SK-N-SH (cell line): Measurements from ENCODE around the gene SEC16A. TPM values are rescaled to one million over a fixed set of nuclear protein-coding genes. Genes with fewer than 3 reads are reported as not detected.

ENCODE experiments used
- CTCF ChIA-PET: fragments of 300-600, 350-600 bp; formaldehyde crosslinking; extraction: SDS; loops from one replicate; lab custom pipeline; 2021; lab: Yijun Ruan, JAX
- POLR2A ChIA-PET: fragments of 350-600 bp; sonication (Branson Sonifier 250); formaldehyde crosslinking; extraction: SDS; loops from one replicate; lab custom pipeline; 2020; ENCODE audit warnings: antibody characterized with exemption, inconsistent platforms; lab: Yijun Ruan, JAX
- DNase-seq: peaks from one replicate; pipeline ENCODE4 v3.0.0; 2012
- H2AFZ ChIP-seq: fragments of 200-600 bp; sonication (generic); 2 replicates; pipeline ENCODE4 v1.8.1; 2016; ENCODE audit warnings: antibody characterized with exemption, mild to moderate bottlenecking, low read depth
- H3F3A ChIP-seq: fragments of 200-600 bp; sonication (generic); replicated peaks from 2 replicates; pipeline ENCODE3; 2016; ENCODE audit warnings: antibody characterized with exemption, mild to moderate bottlenecking; ENCODE audit not compliant: insufficient read depth
- H3K27ac ChIP-seq, 2 experiments: fragments of 200-500 bp in 1 of 2; fragments of 200-600 bp in 1 of 2; sonication (Bioruptor generic) in 1 of 2; sonication (generic), shearing (Covaris generic) in 1 of 2; 2 replicates each; pipeline versions ENCODE4 v1.5.1 to v1.6.1; 2014 to 2016; ENCODE audit warnings: low read depth in 2 of 2, inconsistent platforms in 1 of 2, low read length in 1 of 2, mild to moderate bottlenecking in 1 of 2, mixed read lengths in 1 of 2
- H3K27me3 ChIP-seq: fragments of 200-600 bp; sonication (generic), shearing (Covaris generic); 2 replicates; pipeline ENCODE4 v1.6.1; 2016; ENCODE audit warnings: mixed run types; ENCODE audit not compliant: insufficient read depth
- H3K36me3 ChIP-seq, 2 experiments: fragments of 200-500 bp in 1 of 2; fragments of 200-600 bp in 1 of 2; sonication (Bioruptor generic) in 1 of 2; sonication (generic) in 1 of 2; replicated peaks in 1 of 2; 2 replicates each; pipeline versions ENCODE3 to v1.5.1; 2014 to 2016; ENCODE audit warnings: low read length in 1 of 2, mild to moderate bottlenecking in 1 of 2; ENCODE audit not compliant: insufficient read depth in 2 of 2, control insufficient read depth in 1 of 2
- H3K4me1 ChIP-seq, 2 experiments: fragments of 200-500 bp in 1 of 2; fragments of 200-600 bp in 1 of 2; sonication (Bioruptor generic) in 1 of 2; sonication (generic), shearing (Covaris generic) in 1 of 2; 2 replicates each; pipeline versions ENCODE4 v1.5.1 to v1.6.1; 2014 to 2016; ENCODE audit warnings: low read depth in 1 of 2, low read length in 1 of 2, mixed run types in 1 of 2; ENCODE audit not compliant: insufficient read depth in 2 of 2, control insufficient read depth in 1 of 2
- H3K4me2 ChIP-seq: fragments of 200-600 bp; sonication (generic), shearing (Covaris generic); 2 replicates; pipeline ENCODE4 v1.6.1; 2017; ENCODE audit warnings: mixed run types
- H3K4me3 ChIP-seq, 2 experiments: fragments of 200-500 bp in 1 of 2; fragments of 200-600 bp in 1 of 2; sonication (Bioruptor generic) in 1 of 2; sonication (generic), shearing (Covaris generic) in 1 of 2; 2 replicates each; pipeline versions ENCODE4 v1.5.1 to v1.8.1; 2014 to 2016; ENCODE audit warnings: low read depth in 2 of 2, inconsistent platforms in 1 of 2, low read length in 1 of 2, mild to moderate bottlenecking in 1 of 2, mixed read lengths in 1 of 2, moderate library complexity in 1 of 2
- H3K79me2 ChIP-seq: fragments of 200-600 bp; sonication (generic); 2 replicates; pipeline ENCODE4 v1.8.1; 2017; ENCODE audit warnings: mild to moderate bottlenecking; ENCODE audit not compliant: insufficient read depth
- H3K9ac ChIP-seq: fragments of 200-600 bp; sonication (generic); 2 replicates; pipeline ENCODE4 v1.6.1; 2017; ENCODE audit warnings: mixed run types
- H3K9me2 ChIP-seq: fragments of 200-600 bp; sonication (generic); 2 replicates; pipeline ENCODE4 v1.6.1; 2017; ENCODE audit warnings: mixed run types
- H3K9me3 ChIP-seq: fragments of 200-600 bp; sonication (generic); 2 replicates; pipeline ENCODE4 v1.6.1; 2017; ENCODE audit warnings: mixed run types, mild to moderate bottlenecking, moderate library complexity
- H4K20me1 ChIP-seq: fragments of 200-600 bp; sonication (generic); 2 replicates; pipeline ENCODE4 v1.6.1; 2017; ENCODE audit warnings: mild to moderate bottlenecking, mixed run types; ENCODE audit not compliant: insufficient read depth
- FOXJ3 ChIP-seq: sonication (generic); formaldehyde crosslinking; IDR thresholded peaks from 2 replicates; pipeline ENCODE4 v1.5.1; 2020; ENCODE audit warnings: mild to moderate bottlenecking, missing genetic modification reagents
- MXI1 ChIP-seq: IDR thresholded peaks from 2 replicates; pipeline ENCODE4 v1.6.1; 2012; ENCODE audit warnings: mild to moderate bottlenecking, low read depth, low read length, improper control_type of control experiment
- NRF1 ChIP-seq: IDR thresholded peaks from 2 replicates; pipeline ENCODE4 v1.6.1; 2012; ENCODE audit warnings: low read depth, mild to moderate bottlenecking, low read length
- POLR2AphosphoS5 ChIP-seq: IDR thresholded peaks from 2 replicates; pipeline ENCODE4 v1.6.1; 2012; ENCODE audit warnings: low read depth, low read length
- RCOR1 ChIP-seq: fragments of 150-350 bp; IDR thresholded peaks from 2 replicates; pipeline ENCODE4 v1.6.1; 2017; ENCODE audit warnings: antibody characterized with exemption, low read length
- SMC3 ChIP-seq: IDR thresholded peaks from 2 replicates; pipeline ENCODE4 v1.6.1; 2012; ENCODE audit warnings: low read depth, low read length, improper control_type of control experiment
- USF2 ChIP-seq: fragments of 150-350 bp; IDR thresholded peaks from 2 replicates; pipeline ENCODE4 v1.6.1; 2017; ENCODE audit warnings: antibody characterized with exemption, low read length, low read depth, borderline replicate concordance
- YY1 ChIP-seq: IDR thresholded peaks from 2 replicates; pipeline ENCODE4 v1.4.0; 2012; ENCODE audit warnings: low read depth, mild to moderate bottlenecking
- WGBS: methylation state at CpG from one replicate; pipeline ENCODE4 v1.1.6; 2017; ENCODE audit warnings: low lambda C conversion rate; 5-methylcytosine and 5-hydroxymethylcytosine counted together
- polyA plus RNA-seq, 3 experiments: library from polyadenylated mRNA; depleted of rRNA; stranded (reverse); fragments of >200 nt; gene quantifications; 2 replicates each; pipeline ENCODE4 v1.2.3, GENCODE V29; 2012

The SEC16A gene
- polyA plus RNA-seq, 1 of the 3 experiments (the other 2 are of a cell fraction) = 25.9 TPM

- H3K4me1 ChIP-seq = peaks cover 3 to 19% of the 10 kb centered on the region in 2 experiments; a peak in 2 of 4 replicates
- H4K20me1 ChIP-seq = peaks cover 5% of the 10 kb centered on the region; the same call in 1 of the 2 replicates
- CTCF ChIA-PET = interaction anchor here (0.7 to 6.8 kb wide), 11 partner anchors 9 to 309 kb away, joined by 3 to 42 read pairs (median 9); partner anchors contain the start of genes CARD9, DNLZ, ENTR1 and PMPCA
- 2% methylated on average over 37 of the region's 67 CpGs for WGBS
- H3F3A ChIP-seq = peaks cover 10% of the 10 kb centered on the region
- no peaks in the 10 kb centered on the region for H3K9me3 ChIP-seq
- POLR2A ChIA-PET = interaction anchor here (4.0 kb wide), 1 partner anchor 25 kb away, joined by 21 read pairs; the partner anchor contains the start of gene CARD9
- peak overlapping the region; percentile 83 for H3K9ac ChIP-seq
- DNase-seq = peak; percentile 61
- peaks cover 19 to 67% of the 10 kb centered on the region in 2 experiments for H3K36me3 ChIP-seq
- peaks cover 32% of the 10 kb centered on the region for H3K79me2 ChIP-seq
- TF ChIP-seq MXI1 (0 out of 2 replicates have a peak, but pooled peaks have one; percentile 13), NRF1 (no peak)
- peak overlapping the region in 1 of 2 experiments; percentile 60; a peak in 2 of 4 replicates for H3K27ac ChIP-seq
- H3K27me3 ChIP-seq = no peaks in the 10 kb centered on the region
- peak overlapping the region; percentile 97 for H3K4me2 ChIP-seq
- peak overlapping the region; percentile 85 to 99 for H3K4me3 ChIP-seq
- H3K9me2 ChIP-seq = no peaks in the 10 kb centered on the region
- no peak overlapping the region; the same call in 1 of the 2 replicates for H2AFZ ChIP-seq
Observed at GRCh38 chr9:136399176-136400037, 83.4 kb downstream of the SEC16A start.

- H3K9me3 ChIP-seq = no peaks in the 10 kb centered on the region
- H3K27me3 ChIP-seq = no peaks in the 10 kb centered on the region
- 90% methylated on average over 11 of the region's 12 CpGs for WGBS
- H3K9me2 ChIP-seq = no peaks in the 10 kb centered on the region
- H3K9ac ChIP-seq = peak overlapping the region; percentile 83; the same call in 1 of the 2 replicates
- peaks cover 3 to 19% of the 10 kb centered on the region in 2 experiments; a peak in 2 of 4 replicates for H3K4me1 ChIP-seq
- ChIA-PET POLR2A (interaction anchor here (4.0 kb wide), 1 partner anchor 24 kb away, joined by 21 read pairs; the partner anchor contains the start of gene CARD9), CTCF (interaction anchor here (0.8 to 6.8 kb wide), 5 partner anchors 19 to 223 kb away, joined by 3 to 42 read pairs (median 3); partner anchors contain the start of gene DNLZ)
- H3F3A ChIP-seq = peaks cover 10% of the 10 kb centered on the region
- H3K36me3 ChIP-seq = peaks cover 26 to 67% of the 10 kb centered on the region in 2 experiments
- H3K79me2 ChIP-seq = peaks cover 36% of the 10 kb centered on the region
- no peak for DNase-seq
- H2AFZ ChIP-seq = no peak overlapping the region
- no peak for TF ChIP-seq USF2
- TF ChIP-seq POLR2AphosphoS5 = no peak
- TF ChIP-seq SMC3 = no peak
- no peak for TF ChIP-seq YY1
- no peak for TF ChIP-seq FOXJ3 (CRISPR knock-in tag)
- no peak for TF ChIP-seq RCOR1
- H3K4me2 ChIP-seq = peak overlapping the region; percentile 97
- no peak overlapping the region for H3K27ac ChIP-seq
- peak overlapping the region in 1 of 2 experiments; percentile 99; a peak in 2 of 4 replicates for H3K4me3 ChIP-seq
- peaks cover 5% of the 10 kb centered on the region; the same call in 1 of the 2 replicates for H4K20me1 ChIP-seq
Observed at GRCh38 chr9:136398286-136398685, 84.6 kb downstream of the SEC16A start.
